ENCODE data around the gene SIGLEC8.

DNA sequence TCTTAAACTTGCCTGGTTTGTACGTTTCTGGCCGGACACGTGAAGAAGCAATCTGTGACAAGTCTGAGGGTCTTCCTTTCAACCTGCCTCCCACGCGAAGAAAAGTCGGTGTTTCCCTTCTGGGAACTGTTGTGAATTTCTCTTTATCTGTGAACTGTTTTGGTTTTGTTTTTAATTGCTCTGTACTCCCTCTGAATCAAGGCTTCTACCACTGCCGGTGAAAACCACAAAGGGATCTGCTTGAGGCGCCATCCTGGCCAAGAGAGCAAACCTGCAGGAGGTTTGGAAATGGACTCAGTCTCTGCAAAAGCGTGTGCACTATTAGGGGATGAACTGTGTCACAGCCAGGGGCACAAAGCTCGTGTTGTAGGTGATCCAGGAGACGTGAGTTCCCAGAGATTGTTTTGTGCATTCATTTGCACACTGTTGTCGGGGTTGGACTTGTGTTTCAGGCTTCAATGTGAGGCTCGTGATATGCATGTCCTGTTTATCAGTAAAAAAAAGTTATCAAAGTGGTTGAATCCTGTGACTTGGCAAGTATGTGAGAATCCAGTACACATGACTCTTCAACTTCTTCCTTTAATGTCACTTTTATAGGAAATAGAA, 9.7 kb downstream of the SIGLEC8 start:
- TF ChIP-seq, protein P1, sequence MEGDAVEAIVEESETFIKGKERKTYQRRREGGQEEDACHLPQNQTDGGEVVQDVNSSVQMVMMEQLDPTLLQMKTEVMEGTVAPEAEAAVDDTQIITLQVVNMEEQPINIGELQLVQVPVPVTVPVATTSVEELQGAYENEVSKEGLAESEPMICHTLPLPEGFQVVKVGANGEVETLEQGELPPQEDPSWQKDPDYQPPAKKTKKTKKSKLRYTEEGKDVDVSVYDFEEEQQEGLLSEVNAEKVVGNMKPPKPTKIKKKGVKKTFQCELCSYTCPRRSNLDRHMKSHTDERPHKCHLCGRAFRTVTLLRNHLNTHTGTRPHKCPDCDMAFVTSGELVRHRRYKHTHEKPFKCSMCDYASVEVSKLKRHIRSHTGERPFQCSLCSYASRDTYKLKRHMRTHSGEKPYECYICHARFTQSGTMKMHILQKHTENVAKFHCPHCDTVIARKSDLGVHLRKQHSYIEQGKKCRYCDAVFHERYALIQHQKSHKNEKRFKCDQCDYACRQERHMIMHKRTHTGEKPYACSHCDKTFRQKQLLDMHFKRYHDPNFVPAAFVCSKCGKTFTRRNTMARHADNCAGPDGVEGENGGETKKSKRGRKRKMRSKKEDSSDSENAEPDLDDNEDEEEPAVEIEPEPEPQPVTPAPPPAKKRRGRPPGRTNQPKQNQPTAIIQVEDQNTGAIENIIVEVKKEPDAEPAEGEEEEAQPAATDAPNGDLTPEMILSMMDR (IDR thresholded peaks at IDR 0.05): no peak
- no peak for TF ChIP-seq POLR2A (IDR thresholded peaks at IDR 0.05)

All from uterus (tissue), 2 donors.